ENCODE data around the gene SPEF1. TPM values are rescaled to one million over a fixed set of nuclear protein-coding genes. Genes with fewer than 3 reads are reported as not detected.
A peak's percentile ranks its signal among the peaks of the same experiment; 100 is the strongest.

The SPEF1 gene
- total and polyA plus RNA-seq, 2 of the 13 experiments (the other 11 are each of a cell fraction or from before 2014, with no cell fraction given), result 0.11 to 0.27 TPM

- TF ChIP-seq ZNF407 (CRISPR knock-in tag; IDR thresholded peaks at IDR 0.05; ENCODE audit: not compliant biosample characterization) (no peak), ATF7 (IDR thresholded peaks at IDR 0.05) (no peak), ATF7 (CRISPR knock-in tag; IDR thresholded peaks at IDR 0.05) (no peak), HINFP (CRISPR knock-in tag; IDR thresholded peaks at IDR 0.05; ENCODE audit: low read depth) (no peak), NCOA1 (CRISPR knock-in tag; IDR thresholded peaks at IDR 0.05) (no peak), ATAD3A (CRISPR knock-in tag; IDR thresholded peaks at IDR 0.05) (no peak), SKIL (CRISPR knock-in tag; IDR thresholded peaks at IDR 0.05; ENCODE audit: borderline replicate concordance) (no peak), ZBTB37 (CRISPR knock-in tag; IDR thresholded peaks at IDR 0.05) (no peak), DMAP1 (CRISPR knock-in tag; IDR thresholded peaks at IDR 0.05) (no peak; the same call in 1 of the 2 replicates), BRCA1 (CRISPR knock-in tag; IDR thresholded peaks at IDR 0.05) (no peak), POGZ (CRISPR knock-in tag; IDR thresholded peaks at IDR 0.05) (peak; percentile 54), ZNF766 (CRISPR knock-in tag; IDR thresholded peaks at IDR 0.05; ENCODE audit: borderline replicate concordance) (no peak), ZNF569 (CRISPR knock-in tag; IDR thresholded peaks at IDR 0.05; ENCODE audit: borderline replicate concordance) (no peak), SNRNP70 (IDR thresholded peaks at IDR 0.05; ENCODE audit: low read depth, low read length) (no peak), ARNT (IDR thresholded peaks at IDR 0.05) (no peak), TEAD2 (CRISPR knock-in tag; IDR thresholded peaks at IDR 0.05) (no peak), ZNF354B (CRISPR knock-in tag; IDR thresholded peaks at IDR 0.05) (no peak)
Measured at GRCh38 chr20:3781153-3781910, at the start of gene SPEF1 (continued).
